ENCODE data around the gene GREB1.

GREB1 gene

GRCh38 chr2:11530864-11531465 lies 2.9 kb upstream of the GREB1 start:
- no peaks in the 10 kb centered on the region for H3K36me3 ChIP-seq (ENCODE audit: control insufficient read depth in 1 of 2, insufficient read depth in 2 of 2, low read length in 2 of 2)
- no peaks in the 10 kb centered on the region for H3K27me3 ChIP-seq (ENCODE audit: low read depth, low read length)
- no peak overlapping the region for H3K27ac ChIP-seq (ENCODE audit: low read length)
- H3K4me3 ChIP-seq (ENCODE audit: low read depth in 1 of 2, low read length in 2 of 2) = no peak overlapping the region
- no peaks in the 10 kb centered on the region for H3K4me1 ChIP-seq (ENCODE audit: control insufficient read depth in 1 of 2, insufficient read depth in 2 of 2, low read length in 2 of 2)
- peaks cover 0 to 6% of the 10 kb centered on the region in 2 donors for H3K9me3 ChIP-seq (ENCODE audit: control insufficient read depth in 1 of 2, low read length in 2 of 2)

- H3K9me3 ChIP-seq (ENCODE audit: control insufficient read depth in 1 of 2, low read length in 2 of 2) = no peaks in the 10 kb centered on the region
- no peak overlapping the region for H3K27ac ChIP-seq (ENCODE audit: low read length)
- no peaks in the 10 kb centered on the region for H3K4me1 ChIP-seq (ENCODE audit: control insufficient read depth in 1 of 2, insufficient read depth in 2 of 2, low read length in 2 of 2)
- H3K27me3 ChIP-seq (ENCODE audit: low read depth, low read length) = no peaks in the 10 kb centered on the region
- H3K4me3 ChIP-seq (ENCODE audit: low read depth in 1 of 2, low read length in 2 of 2) = no peak overlapping the region
- H3K36me3 ChIP-seq (ENCODE audit: control insufficient read depth in 1 of 2, insufficient read depth in 2 of 2, low read length in 2 of 2) = no peaks in the 10 kb centered on the region
Observed at GRCh38 chr2:11532416-11533055, 1.3 kb upstream of the GREB1 start.

- Histone ChIP-seq H3K4me1 (ENCODE audit: control insufficient read depth in 1 of 2, insufficient read depth in 2 of 2, low read length in 2 of 2) (peaks cover 0 to 2% of the 10 kb centered on the region in 2 donors), H3K27ac (ENCODE audit: low read length) (no peak overlapping the region), H3K9me3 (ENCODE audit: control insufficient read depth in 1 of 2, low read length in 2 of 2) (no peaks in the 10 kb centered on the region), H3K27me3 (ENCODE audit: low read depth, low read length) (no peaks in the 10 kb centered on the region), H3K36me3 (ENCODE audit: control insufficient read depth in 1 of 2, insufficient read depth in 2 of 2, low read length in 2 of 2) (no peaks in the 10 kb centered on the region), H3K4me3 (ENCODE audit: low read depth in 1 of 2, low read length in 2 of 2) (no peak overlapping the region)
Observed at GRCh38 chr2:11534071-11534745, 363 bp downstream of the GREB1 start.

- peaks cover 4 to 8% of the 10 kb centered on the region in 2 donors for H3K4me1 ChIP-seq (ENCODE audit: control insufficient read depth in 1 of 2, insufficient read depth in 2 of 2, low read length in 2 of 2)
Observed at GRCh38 chr2:11534746-11535484, 1.1 kb downstream of the GREB1 start.

GRCh38 chr2:11535899-11536344 lies 2.1 kb downstream of the GREB1 start:
- Histone ChIP-seq H3K27me3 (ENCODE audit: low read depth, low read length) (no peaks in the 10 kb centered on the region), H3K4me1 (ENCODE audit: control insufficient read depth in 1 of 2, insufficient read depth in 2 of 2, low read length in 2 of 2) (peaks cover 8 to 10% of the 10 kb centered on the region in 2 donors), H3K36me3 (ENCODE audit: control insufficient read depth in 1 of 2, insufficient read depth in 2 of 2, low read length in 2 of 2) (no peaks in the 10 kb centered on the region), H3K27ac (ENCODE audit: low read length) (no peak overlapping the region), H3K4me3 (ENCODE audit: low read depth in 1 of 2, low read length in 2 of 2) (no peak overlapping the region), H3K9me3 (ENCODE audit: control insufficient read depth in 1 of 2, low read length in 2 of 2) (no peaks in the 10 kb centered on the region)

More at GRCh38 chr2:11534746-11535484, 1.1 kb downstream of the GREB1 start:
- Histone ChIP-seq H3K9me3 (ENCODE audit: control insufficient read depth in 1 of 2, low read length in 2 of 2) (no peaks in the 10 kb centered on the region), H3K27ac (ENCODE audit: low read length) (no peak overlapping the region), H3K4me3 (ENCODE audit: low read depth in 1 of 2, low read length in 2 of 2) (no peak overlapping the region), H3K36me3 (ENCODE audit: control insufficient read depth in 1 of 2, insufficient read depth in 2 of 2, low read length in 2 of 2) (no peaks in the 10 kb centered on the region), H3K27me3 (ENCODE audit: low read depth, low read length) (no peaks in the 10 kb centered on the region)

- Histone ChIP-seq H3K27ac (ENCODE audit: low read length) (no peak overlapping the region), H3K9me3 (ENCODE audit: control insufficient read depth in 1 of 2, low read length in 2 of 2) (no peaks in the 10 kb centered on the region), H3K4me1 (ENCODE audit: control insufficient read depth in 1 of 2, insufficient read depth in 2 of 2, low read length in 2 of 2) (peaks cover 8 to 10% of the 10 kb centered on the region in 2 donors)
Observed at GRCh38 chr2:11537951-11538350, 4.1 kb downstream of the GREB1 start.

GRCh38 chr2:11539317-11540147 lies 5.7 kb downstream of the GREB1 start:
- no peaks in the 10 kb centered on the region for H3K9me3 ChIP-seq (ENCODE audit: control insufficient read depth in 1 of 2, low read length in 2 of 2)
- peaks cover 8 to 10% of the 10 kb centered on the region in 2 donors for H3K4me1 ChIP-seq (ENCODE audit: control insufficient read depth in 1 of 2, insufficient read depth in 2 of 2, low read length in 2 of 2)
- H3K27me3 ChIP-seq (ENCODE audit: low read depth, low read length) = peaks cover 4% of the 10 kb centered on the region
- no peak overlapping the region for H3K4me3 ChIP-seq (ENCODE audit: low read depth in 1 of 2, low read length in 2 of 2)
- no peak overlapping the region for H3K27ac ChIP-seq (ENCODE audit: low read length)
- H3K36me3 ChIP-seq (ENCODE audit: control insufficient read depth in 1 of 2, insufficient read depth in 2 of 2, low read length in 2 of 2) = no peaks in the 10 kb centered on the region

More at GRCh38 chr2:11537951-11538350, 4.1 kb downstream of the GREB1 start:
- Histone ChIP-seq H3K4me3 (ENCODE audit: low read depth in 1 of 2, low read length in 2 of 2) (no peak overlapping the region), H3K36me3 (ENCODE audit: control insufficient read depth in 1 of 2, insufficient read depth in 2 of 2, low read length in 2 of 2) (no peaks in the 10 kb centered on the region), H3K27me3 (ENCODE audit: low read depth, low read length) (peaks cover under 1% of the 10 kb centered on the region)

GRCh38 chr2:11540148-11540995 lies 6.5 kb downstream of the GREB1 start:
- no peaks in the 10 kb centered on the region for H3K9me3 ChIP-seq (ENCODE audit: control insufficient read depth in 1 of 2, low read length in 2 of 2)
- peaks cover 8 to 10% of the 10 kb centered on the region in 2 donors for H3K4me1 ChIP-seq (ENCODE audit: control insufficient read depth in 1 of 2, insufficient read depth in 2 of 2, low read length in 2 of 2)
- no peak overlapping the region for H3K4me3 ChIP-seq (ENCODE audit: low read depth in 1 of 2, low read length in 2 of 2)
- no peaks in the 10 kb centered on the region for H3K36me3 ChIP-seq (ENCODE audit: control insufficient read depth in 1 of 2, insufficient read depth in 2 of 2, low read length in 2 of 2)
- peaks cover 4% of the 10 kb centered on the region for H3K27me3 ChIP-seq (ENCODE audit: low read depth, low read length)
- H3K27ac ChIP-seq (ENCODE audit: low read length) = no peak overlapping the region

- no peak overlapping the region for H3K27ac ChIP-seq (ENCODE audit: low read length)
- H3K9me3 ChIP-seq (ENCODE audit: control insufficient read depth in 1 of 2, low read length in 2 of 2) = no peaks in the 10 kb centered on the region
- peaks cover 4% of the 10 kb centered on the region for H3K27me3 ChIP-seq (ENCODE audit: low read depth, low read length)
- no peak overlapping the region for H3K4me3 ChIP-seq (ENCODE audit: low read depth in 1 of 2, low read length in 2 of 2)
- H3K4me1 ChIP-seq (ENCODE audit: control insufficient read depth in 1 of 2, insufficient read depth in 2 of 2, low read length in 2 of 2) = peaks cover 8 to 10% of the 10 kb centered on the region in 2 donors
- no peaks in the 10 kb centered on the region for H3K36me3 ChIP-seq (ENCODE audit: control insufficient read depth in 1 of 2, insufficient read depth in 2 of 2, low read length in 2 of 2)
Observed at GRCh38 chr2:11540996-11541692, 7.3 kb downstream of the GREB1 start.
